GM21825 (cell line): ENCODE results near the gene DLGAP4.
"Not testable (repeated sequence)": the region's sequence is repeated elsewhere in the genome, so short reads cannot be mapped to it uniquely, and the experiment has no call there.

ENCODE experiments used
- ATAC-seq: cut with Tn5 transposase; IDR thresholded peaks from one replicate; pipeline ENCODE4 v1.9.1; 2021; ENCODE audit warnings: mild to moderate bottlenecking, moderate library complexity; ENCODE audit not compliant: unreplicated experiment

The DLGAP4 gene

DNA sequence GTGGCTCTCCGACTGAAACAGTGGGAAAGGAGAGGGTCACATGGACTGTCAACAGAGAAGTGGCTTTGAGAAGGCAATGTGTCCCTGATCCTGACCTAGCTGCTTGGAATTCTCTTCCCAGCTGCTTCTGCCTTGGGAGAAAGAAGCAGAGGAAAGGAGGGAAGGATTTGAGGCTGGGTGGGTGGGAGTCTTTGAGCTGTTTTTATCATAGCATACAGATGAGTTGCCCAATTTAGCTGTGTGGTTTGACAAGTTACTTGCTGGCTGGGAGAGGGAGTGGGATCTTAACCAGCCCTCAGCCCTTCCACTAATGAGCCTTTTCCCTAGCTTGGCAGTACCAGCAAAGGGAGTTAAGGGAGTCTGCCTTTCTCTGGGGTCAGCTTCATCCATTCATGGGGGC lies 184.1 kb downstream of the DLGAP4 start:
- no peak for ATAC-seq

DNA sequence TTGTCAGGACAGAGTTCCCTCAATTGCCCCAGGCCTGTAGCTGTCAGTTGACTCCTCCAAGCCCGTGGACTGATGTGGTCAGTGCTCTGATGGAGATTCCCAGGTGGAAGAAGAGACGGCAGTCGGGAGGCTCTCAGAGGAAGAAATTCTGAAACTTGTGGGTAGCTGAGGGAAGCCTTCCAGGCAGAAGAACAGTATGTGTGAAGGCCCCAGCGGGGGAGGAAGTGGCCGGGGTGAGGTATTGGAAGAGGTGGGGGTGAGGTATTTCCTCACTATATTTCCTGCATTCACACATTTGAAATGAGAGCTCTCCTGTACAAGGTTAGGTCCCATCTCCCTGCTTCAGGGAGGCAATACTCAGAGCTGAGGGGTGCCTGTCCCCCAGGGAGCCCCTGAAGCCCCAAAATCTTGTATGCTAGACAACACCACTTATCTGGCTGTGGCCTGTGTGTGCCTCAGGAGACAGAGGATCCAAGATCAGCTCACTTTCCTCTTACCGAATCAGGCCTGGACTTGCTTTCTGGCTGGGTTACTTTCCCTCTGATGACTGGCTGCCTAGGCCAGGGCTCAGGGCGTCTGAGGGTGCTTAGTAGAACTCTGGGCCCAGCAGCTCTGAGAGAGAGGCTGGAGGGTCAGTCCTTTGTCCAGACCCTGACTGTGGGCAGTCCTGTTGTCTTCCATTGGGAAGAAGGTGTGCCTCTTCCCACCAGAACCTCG lies 185.9 kb downstream of the DLGAP4 start:
- no peak for ATAC-seq

DNA sequence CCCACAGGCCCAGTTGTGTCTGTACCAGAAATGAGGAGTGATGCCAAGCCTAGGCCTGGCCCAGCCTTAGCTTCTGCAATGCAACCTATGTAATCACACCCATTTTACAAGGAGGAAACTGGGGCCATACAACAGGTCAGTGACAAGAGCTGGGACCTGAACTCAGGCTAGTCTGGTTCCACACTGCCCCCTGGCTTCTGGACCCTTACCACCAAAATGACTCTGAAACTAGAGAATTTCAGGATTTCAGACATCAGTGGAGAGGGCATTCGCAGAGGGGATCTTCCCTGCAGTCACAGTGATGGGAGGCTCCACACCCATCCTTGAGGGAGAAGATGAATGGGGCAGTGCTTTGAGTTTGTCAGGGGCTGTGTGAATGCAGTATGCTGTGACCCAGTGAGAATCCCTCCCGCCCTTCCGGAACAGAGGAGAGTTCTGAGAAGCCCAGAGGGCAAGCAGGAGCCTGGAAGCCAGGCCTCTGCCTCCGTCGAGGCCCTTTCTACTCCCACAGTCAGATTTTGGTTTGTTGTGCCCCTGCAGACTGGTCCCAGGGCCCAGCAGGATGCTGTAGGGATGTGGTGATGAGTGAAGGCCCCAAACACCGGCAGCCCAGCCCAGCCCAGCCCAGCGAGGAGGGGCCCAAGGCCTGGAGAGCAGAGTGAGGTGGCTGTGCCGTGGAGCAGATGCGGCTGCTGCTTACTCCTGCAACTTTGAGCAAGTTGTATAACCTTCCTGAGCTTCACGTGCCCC lies 187.1 kb downstream of the DLGAP4 start:
- ATAC-seq: no peak

DNA sequence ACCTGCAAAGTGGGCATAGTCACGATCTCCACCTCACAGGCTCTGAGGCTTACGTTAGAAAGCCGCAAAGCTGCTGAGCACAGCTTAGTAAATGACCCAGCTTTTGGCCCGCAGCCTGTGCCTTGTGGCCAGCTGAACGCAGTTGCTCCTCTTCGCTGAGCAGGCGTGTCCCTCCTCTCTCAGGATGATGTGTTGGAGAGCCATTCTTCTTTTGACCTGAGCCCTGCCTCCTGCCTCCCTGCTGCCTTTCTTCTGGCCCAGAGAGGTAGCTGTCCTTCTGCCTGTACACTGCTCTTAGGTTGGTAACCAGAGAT lies 187.6 kb downstream of the DLGAP4 start:
- ATAC-seq: no peak

- no peak for ATAC-seq
Measured at GRCh38 chr20:36496707-36497669, 190.8 kb downstream of the DLGAP4 start.

GRCh38 chr20:36497856-36498255 lies 191.7 kb downstream of the DLGAP4 start:
- no peak for ATAC-seq

DNA sequence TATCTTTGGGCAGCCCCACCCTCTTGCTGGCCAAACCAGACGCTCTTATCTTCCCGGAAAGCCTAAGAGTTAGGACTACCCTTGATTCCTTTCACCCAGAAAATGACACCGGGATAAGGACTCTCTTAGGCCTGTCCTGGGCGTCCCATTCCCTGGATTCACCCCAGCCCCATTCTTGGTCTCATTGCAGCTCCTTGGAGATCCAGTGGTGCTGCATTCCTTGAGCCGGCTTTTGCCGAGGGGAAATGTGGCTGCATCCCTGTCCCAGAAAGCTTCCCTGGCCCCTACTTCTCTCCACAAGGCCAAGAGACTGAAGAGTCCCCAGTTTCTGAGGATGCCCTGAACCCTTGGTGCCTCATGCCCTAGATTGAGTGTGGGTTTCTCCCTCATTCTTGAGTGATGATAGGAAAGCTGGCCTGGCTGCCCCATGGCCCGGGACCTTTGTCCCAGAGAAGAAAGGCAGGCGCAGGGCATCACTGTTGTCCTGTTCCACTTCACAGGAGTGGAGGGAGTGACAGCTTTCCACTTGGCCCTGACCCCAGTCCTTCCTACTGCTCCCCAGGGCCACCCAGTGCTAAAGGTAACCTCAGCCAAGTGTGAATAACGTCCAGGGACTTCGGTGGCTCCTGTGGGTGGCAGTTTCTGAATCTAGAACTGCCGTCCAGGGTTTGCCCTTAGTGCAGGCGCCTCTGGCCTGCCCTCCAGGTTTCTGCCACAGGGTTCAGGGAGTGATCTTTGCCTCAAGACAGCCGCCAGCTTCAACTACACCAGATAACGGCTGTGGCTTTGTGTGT lies 192.4 kb downstream of the DLGAP4 start:
- ATAC-seq: no peak

DNA sequence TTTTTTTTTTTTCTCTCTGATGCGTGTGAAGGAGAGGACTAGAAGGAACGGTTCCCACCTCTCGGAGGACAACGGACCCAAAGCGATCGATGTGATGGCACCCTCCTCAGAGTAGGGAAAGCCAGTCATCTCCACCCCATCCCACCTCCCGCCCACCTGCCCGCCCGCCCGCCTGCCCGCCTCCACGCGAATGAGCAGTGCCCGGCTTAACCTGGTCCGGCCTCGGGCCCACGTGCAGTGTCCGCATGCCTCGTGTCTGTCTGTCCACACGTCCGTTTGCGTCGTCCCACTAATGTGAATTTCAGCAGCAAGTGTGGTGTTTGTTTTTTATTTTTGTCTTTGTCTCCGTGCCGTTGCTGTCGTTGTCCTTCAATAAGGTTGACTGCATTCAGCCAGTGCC lies 193.1 kb downstream of the DLGAP4 start:
- ATAC-seq: no peak

GRCh38 chr20:36499723-36500501 lies 193.8 kb downstream of the DLGAP4 start:
- ATAC-seq: no peak

GRCh38 chr20:36501367-36502006 lies 195.3 kb downstream of the DLGAP4 start:
- ATAC-seq: no peak

DNA sequence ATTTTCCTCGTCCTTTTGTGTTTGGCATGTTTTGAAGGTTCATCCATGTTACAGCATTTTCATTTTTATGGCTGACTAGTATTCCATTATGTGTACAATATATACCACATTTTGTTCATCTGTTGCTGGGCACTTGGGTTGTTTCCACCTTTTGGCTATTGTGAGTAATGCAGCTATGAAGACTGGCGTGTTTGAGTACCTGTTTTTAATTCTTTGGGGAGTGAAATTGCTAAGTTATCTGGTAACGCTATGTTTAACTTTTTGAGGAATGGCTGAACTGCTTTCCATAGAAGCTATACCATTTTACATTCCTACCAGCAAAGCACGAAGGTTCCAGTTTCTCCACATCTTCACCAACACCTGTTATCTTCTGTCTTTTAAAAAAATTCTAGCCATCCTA lies 198.2 kb downstream of the DLGAP4 start:
- ATAC-seq: no peak

- no peak for ATAC-seq
Measured at GRCh38 chr20:36506253-36506652, 200.1 kb downstream of the DLGAP4 start.

- ATAC-seq: no peak
Measured at GRCh38 chr20:36507746-36508145, 201.6 kb downstream of the DLGAP4 start.

DNA sequence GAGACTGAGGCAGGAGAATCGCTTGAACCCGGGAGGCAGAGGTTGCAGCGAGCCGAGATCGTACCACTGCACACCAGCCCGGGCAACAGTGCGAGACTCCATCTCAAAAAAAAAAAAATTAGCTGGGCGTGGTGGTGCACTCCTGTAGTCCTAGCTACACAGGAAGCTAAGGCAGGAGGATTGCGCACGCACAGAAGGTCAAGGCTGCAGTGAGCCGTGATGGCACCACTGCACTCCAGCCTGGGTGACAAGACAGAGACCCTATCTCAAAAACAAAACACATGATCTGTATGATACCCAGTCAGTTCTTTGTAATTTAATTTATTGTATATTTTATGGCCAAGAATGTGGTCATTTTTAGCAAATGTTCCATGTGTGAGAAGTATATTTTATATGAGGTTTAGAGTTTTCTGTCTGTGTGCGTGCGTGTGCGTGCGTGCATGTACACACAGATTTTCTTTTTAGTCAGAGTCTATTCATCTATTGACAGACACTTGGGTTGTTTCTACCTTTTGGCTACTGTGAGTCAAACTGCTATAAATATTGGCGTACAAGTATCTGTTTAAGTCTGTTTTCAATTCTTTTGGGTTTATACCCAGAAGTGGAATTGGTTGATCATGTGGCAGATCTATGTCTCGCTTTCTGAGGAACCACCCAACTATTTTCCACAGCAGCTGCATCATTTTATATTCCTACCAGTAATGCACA lies 213.0 kb downstream of the DLGAP4 start:
- ATAC-seq: no peak

- no peak for ATAC-seq
Measured at GRCh38 chr20:36519944-36520343, 213.8 kb downstream of the DLGAP4 start.

- no peak for ATAC-seq
Measured at GRCh38 chr20:36521526-36521925, 215.4 kb downstream of the DLGAP4 start.

DNA sequence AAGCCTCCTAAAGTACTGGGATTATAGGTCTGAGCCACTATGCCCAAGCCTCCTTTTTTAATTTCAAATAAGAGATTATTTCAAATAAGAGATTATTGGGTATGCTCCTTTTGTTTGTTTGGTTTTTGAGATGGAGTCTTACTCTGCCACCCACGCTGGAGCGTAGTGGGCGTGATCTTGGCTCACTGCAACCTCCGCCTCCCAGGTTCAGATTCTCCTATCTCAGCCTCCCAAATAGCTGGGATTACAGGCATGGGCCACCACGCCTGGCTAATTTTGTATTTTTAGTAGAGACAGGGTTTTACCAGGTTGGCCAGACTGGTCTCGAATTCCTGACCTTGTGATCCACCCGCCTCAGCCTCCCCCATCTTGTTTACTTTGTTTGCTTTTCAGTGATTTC lies 216.3 kb downstream of the DLGAP4 start:
- ATAC-seq: not testable (repeated sequence)

DNA sequence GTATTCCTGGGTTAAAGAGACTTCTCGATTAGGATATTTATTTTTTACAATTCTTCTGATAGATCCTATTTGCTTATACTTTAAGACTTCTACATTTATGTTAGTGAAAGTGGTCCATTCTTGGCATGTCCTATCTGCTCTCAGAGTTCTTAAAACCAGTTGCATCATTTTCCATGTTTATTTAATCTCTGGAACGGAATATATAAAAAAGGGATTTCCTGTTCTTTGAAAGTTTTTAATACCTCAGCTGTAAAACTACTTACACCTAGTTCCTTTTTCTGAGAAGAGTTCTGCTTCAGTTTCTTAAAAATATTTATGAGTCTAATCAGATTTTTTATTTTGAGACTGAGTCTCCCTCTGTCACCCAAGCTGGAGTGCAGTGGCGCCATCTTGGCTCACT lies 217.2 kb downstream of the DLGAP4 start:
- no peak for ATAC-seq
